ENCODE measurements around the gene CSE1L.
"Not testable (repeated sequence)": the region's sequence is repeated elsewhere in the genome, so short reads cannot be mapped to it uniquely, and the experiment has no call there.

The CSE1L gene

GRCh38 chr20:49078310-49078709 lies 32.2 kb downstream of the CSE1L start:
- DNase-seq (ENCODE audit: low spot score), result no peak

- DNase-seq (ENCODE audit: low spot score), result not testable (repeated sequence)
Observed at GRCh38 chr20:49082295-49082694, 36.2 kb downstream of the CSE1L start.

- DNase-seq (ENCODE audit: low spot score), result no peak
Observed at GRCh38 chr20:49091104-49091503, 45.0 kb downstream of the CSE1L start.

- DNase-seq (ENCODE audit: low spot score), result no peak
Observed at GRCh38 chr20:49091762-49092161, 45.6 kb downstream of the CSE1L start.

GRCh38 chr20:49096203-49096730 lies 50.2 kb downstream of the CSE1L start:
- no peak for DNase-seq (ENCODE audit: low spot score)

- DNase-seq (ENCODE audit: low spot score), result no peak
Observed at GRCh38 chr20:49097159-49097558, 51.0 kb downstream of the CSE1L start.

GRCh38 chr20:49098136-49098535 lies 52.0 kb downstream of the CSE1L start:
- no peak for DNase-seq (ENCODE audit: low spot score)

GRCh38 chr20:49099011-49099410 lies 52.9 kb downstream of the CSE1L start:
- no peak for DNase-seq (ENCODE audit: low spot score)

GRCh38 chr20:49100292-49100691 lies 54.2 kb downstream of the CSE1L start:
- DNase-seq (ENCODE audit: low spot score), result not testable (repeated sequence)

GRCh38 chr20:49100972-49101371 lies 54.9 kb downstream of the CSE1L start:
- no peak for DNase-seq (ENCODE audit: low spot score)

GRCh38 chr20:49103019-49103418 lies 56.9 kb downstream of the CSE1L start:
- DNase-seq (ENCODE audit: low spot score), result no peak

GRCh38 chr20:49103647-49104364 lies 57.7 kb downstream of the CSE1L start:
- DNase-seq (ENCODE audit: low spot score), result no peak

- DNase-seq (ENCODE audit: low spot score), result no peak
Observed at GRCh38 chr20:49104365-49104648, 58.2 kb downstream of the CSE1L start.

GRCh38 chr20:49104979-49105547 lies 59.0 kb downstream of the CSE1L start:
- not testable (repeated sequence) for DNase-seq (ENCODE audit: low spot score)

- no peak for DNase-seq (ENCODE audit: low spot score)
Observed at GRCh38 chr20:49106328-49106727, 60.2 kb downstream of the CSE1L start.

- no peak for DNase-seq (ENCODE audit: low spot score)
Observed at GRCh38 chr20:49110767-49111694, 64.9 kb downstream of the CSE1L start.

- DNase-seq (ENCODE audit: low spot score), result no peak
Observed at GRCh38 chr20:49112596-49113274, 66.6 kb downstream of the CSE1L start.

GRCh38 chr20:49115564-49115963 lies 69.5 kb downstream of the CSE1L start:
- DNase-seq (ENCODE audit: low spot score), result no peak

GRCh38 chr20:49118307-49118706 lies 72.2 kb downstream of the CSE1L start:
- no peak for DNase-seq (ENCODE audit: low spot score)

GRCh38 chr20:49119988-49120387 lies 73.9 kb downstream of the CSE1L start:
- DNase-seq (ENCODE audit: low spot score), result no peak

GRCh38 chr20:49122920-49123319 lies 76.8 kb downstream of the CSE1L start:
- DNase-seq (ENCODE audit: low spot score), result no peak

- no peak for DNase-seq (ENCODE audit: low spot score)
Observed at GRCh38 chr20:49123982-49124381, 77.9 kb downstream of the CSE1L start.

Measured in kidney capillary endothelial cell (primary cell).